LNCaP clone FGC (cell line): ENCODE data around the gene MAD1L1.

ENCODE experiments used
- DNase-seq: peaks from one replicate; pipeline ENCODE4 v3.0.0-alpha.2; 2011; ENCODE audit warnings: low read depth
- H3K4me3 ChIP-seq: 2 replicates; pipeline ENCODE4 v1.5.1; 2011; ENCODE audit warnings: mild to moderate bottlenecking, low read depth, low read length, control low read depth
- CTCF ChIP-seq: IDR thresholded peaks from 2 replicates; pipeline ENCODE4 v1.5.1; 2012; ENCODE audit warnings: mild to moderate bottlenecking; ENCODE audit not compliant: control insufficient read depth, insufficient read depth; ENCODE audit errors: extremely low read depth

The MAD1L1 gene

GRCh38 chr7:2276107-2276506 is 43.4 kb upstream of the MAD1L1 start:
- DNase-seq = no peak

GRCh38 chr7:2275101-2275500 is 42.4 kb upstream of the MAD1L1 start:
- TF ChIP-seq CTCF = no peak
- no peak overlapping the region for H3K4me3 ChIP-seq
- DNase-seq = no peak

More at GRCh38 chr7:2276107-2276506, 43.4 kb upstream of the MAD1L1 start:
- no peak overlapping the region for H3K4me3 ChIP-seq
- no peak for TF ChIP-seq CTCF

DNA sequence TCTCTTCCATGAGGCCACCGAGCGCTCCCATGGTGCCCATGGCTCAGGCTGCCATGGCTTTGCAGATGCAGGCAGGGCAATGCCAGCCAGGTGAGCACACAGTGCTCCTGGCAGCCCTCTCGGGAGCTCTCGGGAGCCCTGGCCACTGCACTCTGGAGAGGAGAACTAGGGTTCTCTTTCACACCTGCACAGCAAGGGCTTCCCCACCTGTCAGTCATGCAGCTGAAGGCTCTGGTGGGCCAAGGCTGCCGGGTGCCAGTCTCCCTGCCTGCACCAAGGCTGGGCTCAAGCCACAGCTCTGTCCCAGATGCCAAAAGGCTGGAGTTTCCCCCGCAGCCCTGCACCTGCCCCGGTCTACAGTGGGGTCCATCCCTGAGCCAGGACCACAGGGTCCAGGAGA is 41.9 kb upstream of the MAD1L1 start:
- no peak for TF ChIP-seq CTCF
- no peak overlapping the region for H3K4me3 ChIP-seq
- DNase-seq = no peak

DNA sequence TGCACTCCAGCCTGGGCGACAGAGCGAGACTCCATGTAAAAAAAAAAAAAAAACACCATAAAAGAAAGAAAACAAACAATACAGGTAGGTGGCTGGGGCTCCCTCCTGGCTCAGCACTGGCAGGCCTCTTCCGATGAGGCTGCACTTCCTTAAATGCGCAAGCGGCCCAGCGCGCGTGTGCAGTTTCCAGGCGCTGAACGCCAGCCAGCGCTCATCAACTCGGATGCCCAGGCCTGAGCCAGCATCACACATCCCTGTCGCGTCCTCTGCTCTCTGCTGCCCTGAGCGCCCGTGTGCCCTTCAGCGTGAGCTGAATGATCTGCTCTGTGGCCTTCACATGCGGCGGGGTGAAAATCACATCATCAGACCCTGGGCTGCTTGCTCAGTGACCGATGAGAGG is 41.1 kb upstream of the MAD1L1 start:
- TF ChIP-seq CTCF = no peak
- H3K4me3 ChIP-seq = no peak overlapping the region
- no peak for DNase-seq

DNA sequence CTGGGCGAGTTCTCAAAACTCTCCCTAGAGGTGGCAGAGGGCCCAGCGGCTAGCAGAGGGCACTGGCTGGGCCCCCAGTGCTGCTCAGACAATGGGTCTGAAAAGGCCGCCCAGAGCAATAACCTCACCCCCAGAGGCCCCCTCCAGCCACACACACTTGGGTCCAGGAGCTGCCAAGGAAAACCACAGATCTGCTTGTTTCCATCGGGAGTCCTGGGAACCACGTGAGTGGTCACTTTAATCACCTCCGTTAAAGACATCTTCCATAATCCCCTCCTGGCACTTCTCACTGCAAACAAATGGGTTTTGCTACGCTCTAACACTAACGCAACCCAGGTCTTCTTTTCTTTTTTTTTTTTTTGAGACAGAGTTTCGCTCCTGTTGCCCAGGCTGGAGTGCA is 39.3 kb upstream of the MAD1L1 start:
- H3K4me3 ChIP-seq = no peak overlapping the region

GRCh38 chr7:2271273-2272026 is 38.7 kb upstream of the MAD1L1 start:
- TF ChIP-seq CTCF = no peak

More for the DNA sequence above, 39.3 kb upstream of the MAD1L1 start:
- no peak for DNase-seq
- no peak for TF ChIP-seq CTCF

GRCh38 chr7:2270495-2270894 is 37.8 kb upstream of the MAD1L1 start:
- no peak for TF ChIP-seq CTCF
- no peak for DNase-seq
- no peak overlapping the region for H3K4me3 ChIP-seq

More at GRCh38 chr7:2271273-2272026, 38.7 kb upstream of the MAD1L1 start:
- DNase-seq = no peak
- no peak overlapping the region for H3K4me3 ChIP-seq
